Panc1 (cell line): ENCODE measurements around the gene LIME1.

Experiments used
- CTCF ChIP-seq: fragments of 450-650 bp; IDR thresholded peaks from 2 replicates; pipeline ENCODE4 v1.5.1; 2017; ENCODE audit warnings: mild to moderate bottlenecking
- REST ChIP-seq, 2 experiments: IDR thresholded peaks; 2 replicates each; pipeline ENCODE4 v1.6.1; 2011 to 2012; ENCODE audit warnings: low read depth in 2 of 2, control low read depth in 1 of 2, low read length in 1 of 2, mild to moderate bottlenecking in 1 of 2, moderate library complexity in 1 of 2; ENCODE audit not compliant: insufficient read depth in 1 of 2
- SIN3A ChIP-seq: IDR thresholded peaks from 2 replicates; pipeline ENCODE4 v1.6.1; 2012; ENCODE audit warnings: low read depth, mild to moderate bottlenecking, low read length, moderate library complexity, borderline replicate concordance; ENCODE audit not compliant: insufficient read depth

- TF ChIP-seq SIN3A (no peak), CTCF (no peak), REST (IDR thresholded peaks at IDR 0.05; ENCODE audit: insufficient read depth in 1 of 2, low read depth in 2 of 2, low read length in 1 of 2) (no peak)
Observed at GRCh38 chr20:63705232-63706026, 31.0 kb upstream of the LIME1 start.
